ENCODE results near the gene PTPN12.
"Not testable (repeated sequence)": the region's sequence is repeated elsewhere in the genome, so short reads cannot be mapped to it uniquely, and the experiment has no call there.

PTPN12 gene

GRCh38 chr7:77524731-77525130 is 12.4 kb upstream of the PTPN12 start:
- no peak overlapping the region for H3K4me3 ChIP-seq (ENCODE audit: low read length in 2 of 2)
- no peak overlapping the region for H3K27ac ChIP-seq (ENCODE audit: low read length)
- no peaks in the 10 kb centered on the region for H3K36me3 ChIP-seq (ENCODE audit: control insufficient read depth in 2 of 2, insufficient read depth in 2 of 2, low read length in 2 of 2)

GRCh38 chr7:77525231-77525630 is 11.9 kb upstream of the PTPN12 start:
- Histone ChIP-seq H3K36me3 (ENCODE audit: control insufficient read depth in 2 of 2, insufficient read depth in 2 of 2, low read length in 2 of 2) (no peaks in the 10 kb centered on the region), H3K9me3 (ENCODE audit: control insufficient read depth in 2 of 2, low read length in 2 of 2) (no peaks in the 10 kb centered on the region), H3K9ac (ENCODE audit: low read length in 2 of 2) (no peak overlapping the region), H3K27me3 (ENCODE audit: control insufficient read depth in 1 of 2, insufficient read depth in 2 of 2, low read length in 2 of 2) (no peaks in the 10 kb centered on the region), H3K4me1 (ENCODE audit: control insufficient read depth, insufficient read depth, low read length) (no peaks in the 10 kb centered on the region), H3K27ac (ENCODE audit: low read length) (no peak overlapping the region), H3K4me3 (ENCODE audit: low read length in 2 of 2) (no peak overlapping the region)

More at GRCh38 chr7:77524731-77525130, 12.4 kb upstream of the PTPN12 start:
- Histone ChIP-seq H3K4me1 (ENCODE audit: control insufficient read depth, insufficient read depth, low read length) (no peaks in the 10 kb centered on the region), H3K9ac (ENCODE audit: low read length in 2 of 2) (no peak overlapping the region), H3K9me3 (ENCODE audit: control insufficient read depth in 2 of 2, low read length in 2 of 2) (no peaks in the 10 kb centered on the region), H3K27me3 (ENCODE audit: control insufficient read depth in 1 of 2, insufficient read depth in 2 of 2, low read length in 2 of 2) (no peaks in the 10 kb centered on the region)

- no peak overlapping the region for H3K9ac ChIP-seq (ENCODE audit: low read length in 2 of 2)
- no peak overlapping the region for H3K4me3 ChIP-seq (ENCODE audit: low read length in 2 of 2)
- no peaks in the 10 kb centered on the region for H3K36me3 ChIP-seq (ENCODE audit: control insufficient read depth in 2 of 2, insufficient read depth in 2 of 2, low read length in 2 of 2)
- H3K27me3 ChIP-seq (ENCODE audit: control insufficient read depth in 1 of 2, insufficient read depth in 2 of 2, low read length in 2 of 2): no peaks in the 10 kb centered on the region
- no peak overlapping the region for H3K27ac ChIP-seq (ENCODE audit: low read length)
- H3K4me1 ChIP-seq (ENCODE audit: control insufficient read depth, insufficient read depth, low read length): no peaks in the 10 kb centered on the region
- H3K9me3 ChIP-seq (ENCODE audit: control insufficient read depth in 2 of 2, low read length in 2 of 2): no peaks in the 10 kb centered on the region
These were observed 8.7 kb upstream of the PTPN12 start for GRCh38 chr7:77528368-77528767.

GRCh38 chr7:77529279-77529678 is 7.8 kb upstream of the PTPN12 start:
- no peak overlapping the region for H3K9ac ChIP-seq (ENCODE audit: low read length in 2 of 2)
- no peaks in the 10 kb centered on the region for H3K4me1 ChIP-seq (ENCODE audit: control insufficient read depth, insufficient read depth, low read length)
- no peaks in the 10 kb centered on the region for H3K9me3 ChIP-seq (ENCODE audit: control insufficient read depth in 2 of 2, low read length in 2 of 2)
- no peak overlapping the region for H3K27ac ChIP-seq (ENCODE audit: low read length)
- H3K4me3 ChIP-seq (ENCODE audit: low read length in 2 of 2): no peak overlapping the region
- H3K27me3 ChIP-seq (ENCODE audit: control insufficient read depth in 1 of 2, insufficient read depth in 2 of 2, low read length in 2 of 2): no peaks in the 10 kb centered on the region
- no peaks in the 10 kb centered on the region for H3K36me3 ChIP-seq (ENCODE audit: control insufficient read depth in 2 of 2, insufficient read depth in 2 of 2, low read length in 2 of 2)

- H3K9me3 ChIP-seq (ENCODE audit: control insufficient read depth in 2 of 2, low read length in 2 of 2): no peaks in the 10 kb centered on the region
- no peaks in the 10 kb centered on the region for H3K36me3 ChIP-seq (ENCODE audit: control insufficient read depth in 2 of 2, insufficient read depth in 2 of 2, low read length in 2 of 2)
- no peaks in the 10 kb centered on the region for H3K4me1 ChIP-seq (ENCODE audit: control insufficient read depth, insufficient read depth, low read length)
- H3K27me3 ChIP-seq (ENCODE audit: control insufficient read depth in 1 of 2, insufficient read depth in 2 of 2, low read length in 2 of 2): no peaks in the 10 kb centered on the region
- no peak overlapping the region for H3K27ac ChIP-seq (ENCODE audit: low read length)
- H3K4me3 ChIP-seq (ENCODE audit: low read length in 2 of 2): no peak overlapping the region
- H3K9ac ChIP-seq (ENCODE audit: low read length in 2 of 2): no peak overlapping the region
These were observed 6.1 kb upstream of the PTPN12 start for GRCh38 chr7:77531038-77531437.

- no peak overlapping the region for H3K4me3 ChIP-seq (ENCODE audit: low read length in 2 of 2)
- H3K9me3 ChIP-seq (ENCODE audit: control insufficient read depth in 2 of 2, low read length in 2 of 2): no peaks in the 10 kb centered on the region
- H3K9ac ChIP-seq (ENCODE audit: low read length in 2 of 2): no peak overlapping the region
- no peaks in the 10 kb centered on the region for H3K27me3 ChIP-seq (ENCODE audit: control insufficient read depth in 1 of 2, insufficient read depth in 2 of 2, low read length in 2 of 2)
- H3K4me1 ChIP-seq (ENCODE audit: control insufficient read depth, insufficient read depth, low read length): no peaks in the 10 kb centered on the region
- no peak overlapping the region for H3K27ac ChIP-seq (ENCODE audit: low read length)
- H3K36me3 ChIP-seq (ENCODE audit: control insufficient read depth in 2 of 2, insufficient read depth in 2 of 2, low read length in 2 of 2): no peaks in the 10 kb centered on the region
These were observed 4.8 kb upstream of the PTPN12 start for GRCh38 chr7:77532247-77532646.

GRCh38 chr7:77532732-77533131 is 4.4 kb upstream of the PTPN12 start:
- H3K9me3 ChIP-seq (ENCODE audit: control insufficient read depth in 2 of 2, low read length in 2 of 2); H3K4me1 ChIP-seq (ENCODE audit: control insufficient read depth, insufficient read depth, low read length); H3K27ac ChIP-seq (ENCODE audit: low read length); H3K27me3 ChIP-seq (ENCODE audit: control insufficient read depth in 1 of 2, insufficient read depth in 2 of 2, low read length in 2 of 2); H3K9ac ChIP-seq (ENCODE audit: low read length in 2 of 2); H3K4me3 ChIP-seq (ENCODE audit: low read length in 2 of 2); H3K36me3 ChIP-seq (ENCODE audit: control insufficient read depth in 2 of 2, insufficient read depth in 2 of 2, low read length in 2 of 2): not testable (repeated sequence)

GRCh38 chr7:77534046-77534445 is 3.0 kb upstream of the PTPN12 start:
- not testable (repeated sequence) for H3K9me3 ChIP-seq (ENCODE audit: control insufficient read depth in 2 of 2, low read length in 2 of 2); H3K27ac ChIP-seq (ENCODE audit: low read length); H3K9ac ChIP-seq (ENCODE audit: low read length in 2 of 2); H3K4me1 ChIP-seq (ENCODE audit: control insufficient read depth, insufficient read depth, low read length); H3K36me3 ChIP-seq (ENCODE audit: control insufficient read depth in 2 of 2, insufficient read depth in 2 of 2, low read length in 2 of 2); H3K27me3 ChIP-seq (ENCODE audit: control insufficient read depth in 1 of 2, insufficient read depth in 2 of 2, low read length in 2 of 2); H3K4me3 ChIP-seq (ENCODE audit: low read length in 2 of 2)

- Histone ChIP-seq H3K27ac (ENCODE audit: low read length) (peak overlapping the region; percentile 84), H3K27me3 (ENCODE audit: control insufficient read depth in 1 of 2, insufficient read depth in 2 of 2, low read length in 2 of 2) (no peaks in the 10 kb centered on the region), H3K36me3 (ENCODE audit: control insufficient read depth in 2 of 2, insufficient read depth in 2 of 2, low read length in 2 of 2) (no peaks in the 10 kb centered on the region), H3K4me1 (ENCODE audit: control insufficient read depth, insufficient read depth, low read length) (peaks cover 12% of the 10 kb centered on the region), H3K4me3 (ENCODE audit: low read length in 2 of 2) (peak overlapping the region; percentile 87 to 94), H3K9ac (ENCODE audit: low read length in 2 of 2) (peak overlapping the region; percentile 81 to 94), H3K9me3 (ENCODE audit: control insufficient read depth in 2 of 2, low read length in 2 of 2) (no peaks in the 10 kb centered on the region)
These were observed 1.1 kb upstream of the PTPN12 start for GRCh38 chr7:77536017-77536412.

GRCh38 chr7:77536413-77537135 is 521 bp upstream of the PTPN12 start:
- peak overlapping the region; percentile 93 for H3K27ac ChIP-seq (ENCODE audit: low read length)
- H3K9me3 ChIP-seq (ENCODE audit: control insufficient read depth in 2 of 2, low read length in 2 of 2): no peaks in the 10 kb centered on the region
- peak overlapping the region; percentile 81 to 94 for H3K9ac ChIP-seq (ENCODE audit: low read length in 2 of 2)
- peak overlapping the region; percentile 87 to 94 for H3K4me3 ChIP-seq (ENCODE audit: low read length in 2 of 2)
- no peaks in the 10 kb centered on the region for H3K27me3 ChIP-seq (ENCODE audit: control insufficient read depth in 1 of 2, insufficient read depth in 2 of 2, low read length in 2 of 2)
- H3K4me1 ChIP-seq (ENCODE audit: control insufficient read depth, insufficient read depth, low read length): peaks cover 12% of the 10 kb centered on the region
- H3K36me3 ChIP-seq (ENCODE audit: control insufficient read depth in 2 of 2, insufficient read depth in 2 of 2, low read length in 2 of 2): no peaks in the 10 kb centered on the region

- H3K9ac ChIP-seq (ENCODE audit: low read length in 2 of 2): peak overlapping the region; percentile 90 to 97
- H3K9me3 ChIP-seq (ENCODE audit: control insufficient read depth in 2 of 2, low read length in 2 of 2): no peaks in the 10 kb centered on the region
- H3K27me3 ChIP-seq (ENCODE audit: control insufficient read depth in 1 of 2, insufficient read depth in 2 of 2, low read length in 2 of 2): no peaks in the 10 kb centered on the region
- H3K36me3 ChIP-seq (ENCODE audit: control insufficient read depth in 2 of 2, insufficient read depth in 2 of 2, low read length in 2 of 2): no peaks in the 10 kb centered on the region
- peaks cover 12% of the 10 kb centered on the region for H3K4me1 ChIP-seq (ENCODE audit: control insufficient read depth, insufficient read depth, low read length)
- H3K4me3 ChIP-seq (ENCODE audit: low read length in 2 of 2): peak overlapping the region; percentile 89 to 97
- peak overlapping the region; percentile 93 for H3K27ac ChIP-seq (ENCODE audit: low read length)
These were observed 734 bp downstream of the PTPN12 start for GRCh38 chr7:77537778-77538280.

Data from stomach smooth muscle (tissue), 2 donors.